Activated CD8-positive, alpha-beta memory T cell treated with anti-CD3 and anti-CD28 coated beads, Interleukin-2, amount 10 ng/mL, durations not matched to agents 7 days and 5 days (primary cell): ENCODE measurements around the gene ASB7. TPM values are rescaled to one million over a fixed set of nuclear protein-coding genes. Genes with fewer than 3 reads are reported as not detected.
A peak's percentile ranks its signal among the peaks of the same experiment; 100 is the strongest.

ENCODE experiments used
- ATAC-seq: fragments of 150-1000 bp; cut with Tn5 transposase; one replicate; pipeline ENCODE4 v1.10.0; 2021; ENCODE audit warnings: moderate library complexity
- CTCF ChIA-PET: fragments of 350-600 bp; sonication (Branson Sonifier 250); formaldehyde crosslinking; loops from one replicate; lab custom pipeline; 2021; ENCODE audit warnings: antibody characterized with exemption; lab: Charles Lee
- DNase-seq: peaks from one replicate; pipeline ENCODE4 v3.0.0-alpha.2; 2020
- H3K27ac Mint-ChIP-seq: one replicate; pipeline ENCODE4 v1.8.0; 2021; ENCODE audit warnings: mild to moderate bottlenecking, mixed read lengths
- H3K27me3 Mint-ChIP-seq: one replicate; pipeline ENCODE4 v1.8.0; 2021; ENCODE audit warnings: mixed read lengths
- H3K36me3 Mint-ChIP-seq: one replicate; pipeline ENCODE4 v1.8.0; 2021; ENCODE audit warnings: mild to moderate bottlenecking, mixed read lengths
- H3K4me1 Mint-ChIP-seq: one replicate; pipeline ENCODE4 v1.8.0; 2021; ENCODE audit warnings: mixed read lengths
- H3K4me3 Mint-ChIP-seq: one replicate; pipeline ENCODE4 v1.8.0; 2021; ENCODE audit warnings: mild to moderate bottlenecking, moderate library complexity, mixed read lengths
- H3K9me3 Mint-ChIP-seq: one replicate; pipeline ENCODE4 v1.8.0; 2022; ENCODE audit warnings: low read depth, mixed read lengths
- total RNA-seq, 2 experiments: library from RNA; stranded (reverse); gene quantifications; one replicate each; pipeline ENCODE4 v1.2.3, GENCODE V29; 2021

The ASB7 gene
- total RNA-seq, 2 experiments from 2014 or later, result 17.9 to 22.1 TPM

DNA sequence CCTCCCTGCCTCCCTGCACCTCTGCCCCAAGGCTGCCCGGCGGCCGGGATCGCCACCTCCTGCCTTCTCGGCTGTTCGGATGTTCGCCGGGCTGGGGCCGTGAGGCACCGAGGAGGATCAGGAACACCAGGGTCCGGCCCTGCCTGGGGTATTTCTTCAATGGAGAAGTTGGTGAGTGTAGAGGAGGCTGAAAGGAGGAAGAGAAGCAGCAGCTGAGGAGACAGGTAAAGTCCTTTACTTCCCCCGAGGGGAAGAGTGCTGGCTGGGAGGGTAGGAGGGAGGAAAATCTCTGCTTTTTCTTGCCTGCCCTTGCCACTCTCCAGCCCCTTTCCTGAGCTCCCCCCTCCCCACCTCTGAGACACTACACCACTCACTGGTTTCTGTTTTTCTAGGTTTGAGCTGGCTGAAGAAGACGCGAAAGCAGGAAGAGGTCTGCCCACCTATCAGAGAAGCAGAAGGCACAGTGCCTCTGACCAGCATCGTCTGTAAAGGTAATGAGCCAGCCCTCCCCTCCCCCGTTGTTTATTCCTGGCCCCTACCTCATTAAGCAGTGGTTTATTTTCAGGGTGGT lies 519 bp downstream of the ASB7 start:
- Mint-ChIP-seq H3K27ac (no peak overlapping the region), H3K9me3 (no peaks in the 10 kb centered on the region), H3K36me3 (peaks cover 27% of the 10 kb centered on the region), H3K4me1 (peaks cover 56% of the 10 kb centered on the region), H3K27me3 (no peaks in the 10 kb centered on the region), H3K4me3 (no peak overlapping the region)
- DNase-seq (peak; percentile 85), ATAC-seq (peak; percentile 50)
- CTCF ChIA-PET, result interaction anchor here (0.5 to 4.0 kb wide), 9 partner anchors 24 to 1408 kb away, joined by 3 to 31 read pairs (median 4); partner anchors contain the start of gene ADAMTS17

DNA sequence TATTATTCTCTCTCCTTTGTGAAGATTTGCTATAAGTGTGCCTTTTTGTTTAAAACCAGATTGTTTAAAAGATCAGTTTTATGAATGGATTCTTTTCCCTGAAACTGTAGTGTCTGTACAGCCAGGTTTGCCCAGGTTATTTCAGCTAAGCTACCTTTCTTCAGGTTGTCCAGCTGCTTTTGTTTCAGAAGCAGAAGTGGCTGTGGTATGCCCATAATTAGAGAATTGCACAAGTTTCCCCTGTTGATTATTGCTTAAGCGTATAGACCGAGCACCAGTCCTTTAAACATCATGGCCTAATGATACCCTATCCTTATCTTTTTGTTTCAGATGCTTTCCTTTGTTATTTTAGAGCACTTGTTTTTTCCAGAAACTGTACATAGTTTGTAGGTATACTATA lies 10.2 kb downstream of the ASB7 start:
- H3K4me3 Mint-ChIP-seq, result no peak overlapping the region
- no peaks in the 10 kb centered on the region for H3K9me3 Mint-ChIP-seq
- no peak for DNase-seq
- CTCF ChIA-PET, result no interaction called here
- no peak for ATAC-seq
- H3K27ac Mint-ChIP-seq, result no peak overlapping the region
- H3K27me3 Mint-ChIP-seq, result no peaks in the 10 kb centered on the region
- peaks cover 29% of the 10 kb centered on the region for H3K36me3 Mint-ChIP-seq
- peaks cover 2% of the 10 kb centered on the region for H3K4me1 Mint-ChIP-seq

DNA sequence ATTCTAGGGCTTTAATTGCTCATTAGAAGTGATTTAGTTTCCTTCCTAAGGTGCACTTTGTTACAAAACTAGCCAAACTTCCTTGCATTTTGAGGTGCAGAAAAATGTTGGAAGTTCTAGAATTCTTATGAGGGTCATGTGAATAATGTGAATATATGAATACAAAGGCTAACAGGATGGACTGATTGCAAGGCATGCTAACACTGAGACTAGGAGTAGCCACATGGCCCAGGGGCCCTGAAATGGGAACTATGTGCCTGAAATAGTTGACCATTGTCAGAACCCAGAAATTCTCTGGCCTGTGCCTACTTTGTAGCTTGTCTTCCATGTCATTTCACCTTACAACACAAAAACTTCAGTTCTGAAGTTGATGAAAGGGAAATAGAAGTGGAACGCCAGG lies 10.8 kb downstream of the ASB7 start:
- Mint-ChIP-seq H3K27me3 (no peaks in the 10 kb centered on the region), H3K36me3 (peaks cover 27% of the 10 kb centered on the region), H3K4me1 (no peaks in the 10 kb centered on the region), H3K9me3 (no peaks in the 10 kb centered on the region), H3K27ac (no peak overlapping the region), H3K4me3 (no peak overlapping the region)
- DNase-seq (no peak), ATAC-seq (no peak)
- CTCF ChIA-PET, result no interaction called here

DNA sequence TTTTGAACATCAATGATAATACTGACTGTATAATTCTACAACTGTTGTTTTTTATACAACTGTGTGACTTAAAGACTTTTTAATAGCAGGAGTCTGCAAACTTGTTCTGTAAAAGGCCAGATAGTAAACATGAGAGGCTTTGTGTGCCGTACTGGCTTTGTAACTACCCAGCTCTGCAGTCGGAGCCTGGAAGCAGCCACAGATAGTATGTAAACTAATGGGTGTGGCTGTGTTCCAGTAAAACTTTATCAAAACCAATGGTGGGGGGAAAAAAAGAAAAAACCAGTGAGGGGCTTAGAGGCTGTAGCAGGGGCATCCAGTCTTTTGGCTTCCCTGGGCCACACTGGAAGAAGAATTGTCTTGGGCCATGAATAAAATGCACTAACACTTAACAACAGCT lies 11.9 kb downstream of the ASB7 start:
- ATAC-seq (no peak), DNase-seq (no peak)
- CTCF ChIA-PET, result interaction anchor here (1.1 kb wide), 1 partner anchor 264 kb away, joined by 4 read pairs; no protein-coding TSS in a partner anchor
- H3K4me1 Mint-ChIP-seq, result no peaks in the 10 kb centered on the region
- H3K36me3 Mint-ChIP-seq, result peaks cover 34% of the 10 kb centered on the region
- H3K9me3 Mint-ChIP-seq, result no peaks in the 10 kb centered on the region
- no peak overlapping the region for H3K4me3 Mint-ChIP-seq
- H3K27ac Mint-ChIP-seq, result no peak overlapping the region
- no peaks in the 10 kb centered on the region for H3K27me3 Mint-ChIP-seq

DNA sequence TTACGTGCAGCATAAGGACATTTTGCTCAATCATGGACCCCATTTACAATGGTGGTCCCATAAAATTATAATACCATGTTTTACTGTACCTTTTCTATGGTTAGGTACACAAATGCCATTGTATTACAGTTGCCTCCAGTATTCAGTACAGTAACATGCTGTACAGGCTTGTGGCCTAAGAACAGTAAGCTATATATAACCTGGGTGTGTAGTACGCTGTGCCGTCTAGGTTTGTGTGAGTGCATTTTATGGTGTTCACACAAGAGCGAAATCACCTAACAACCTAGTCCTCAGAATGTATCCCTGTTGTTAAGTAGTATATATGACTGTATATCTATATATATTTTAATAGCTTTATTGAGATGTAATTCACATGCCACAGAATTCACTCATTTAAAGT lies 12.5 kb downstream of the ASB7 start:
- Mint-ChIP-seq H3K4me3 (no peak overlapping the region), H3K4me1 (no peaks in the 10 kb centered on the region)
- CTCF ChIA-PET, result interaction anchor here (0.6 to 1.3 kb wide), 4 partner anchors 9 to 674 kb away, joined by 3 to 4 read pairs (median 3); no protein-coding TSS in a partner anchor

DNA sequence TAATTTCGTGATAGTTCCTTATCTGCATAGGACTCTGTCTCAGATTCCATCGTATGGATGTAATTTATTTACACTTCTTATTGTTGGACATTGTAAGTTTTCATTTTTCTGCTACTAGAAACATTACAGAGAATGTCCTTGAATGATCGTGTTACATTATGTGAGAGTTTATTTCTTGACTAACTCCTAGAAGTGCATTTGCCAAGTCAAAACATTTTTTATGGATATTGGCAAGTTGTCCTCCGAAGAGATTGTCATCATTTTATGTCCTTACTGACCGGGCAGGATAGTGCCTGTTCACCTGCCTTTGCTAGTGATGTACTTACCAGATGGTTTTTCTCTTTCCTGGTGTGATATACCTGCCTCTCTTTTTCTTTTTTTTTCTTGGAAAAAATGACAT lies 13.4 kb downstream of the ASB7 start:
- H3K4me1 Mint-ChIP-seq, result no peaks in the 10 kb centered on the region
- DNase-seq, result no peak
- H3K27me3 Mint-ChIP-seq, result no peaks in the 10 kb centered on the region
- no peak overlapping the region for H3K27ac Mint-ChIP-seq
- no peak overlapping the region for H3K4me3 Mint-ChIP-seq
- CTCF ChIA-PET, result interaction anchor here (0.8 to 1.3 kb wide), 2 partner anchors 8 to 673 kb away, joined by 3 read pairs; no protein-coding TSS in a partner anchor
- peaks cover 34% of the 10 kb centered on the region for H3K36me3 Mint-ChIP-seq
- no peaks in the 10 kb centered on the region for H3K9me3 Mint-ChIP-seq
- no peak for ATAC-seq

More for the DNA sequence above, 12.5 kb downstream of the ASB7 start:
- Mint-ChIP-seq H3K36me3 (peaks cover 31% of the 10 kb centered on the region), H3K27me3 (no peaks in the 10 kb centered on the region), H3K9me3 (no peaks in the 10 kb centered on the region), H3K27ac (no peak overlapping the region)
- ATAC-seq (no peak), DNase-seq (no peak)

DNA sequence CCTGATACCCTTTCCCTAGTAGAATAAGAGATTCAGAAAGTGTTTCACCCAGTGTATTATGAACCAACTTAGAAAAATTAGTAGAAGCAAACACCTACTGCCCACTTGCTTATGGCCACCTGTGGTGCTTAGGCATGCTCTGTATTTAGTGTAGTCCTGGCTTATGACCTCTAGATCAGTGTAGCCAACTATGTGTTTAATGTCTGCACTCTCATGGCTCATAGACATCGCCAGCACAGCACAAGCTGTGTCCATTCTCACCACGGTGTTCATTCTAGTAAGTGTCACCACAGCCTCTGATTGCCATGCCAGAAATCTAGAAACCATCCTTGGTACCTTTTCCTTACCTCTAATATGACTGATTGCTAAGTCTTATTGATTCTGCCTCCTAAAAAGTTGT lies 14.3 kb downstream of the ASB7 start:
- Mint-ChIP-seq H3K9me3 (no peaks in the 10 kb centered on the region), H3K27ac (no peak overlapping the region), H3K36me3 (peaks cover 35% of the 10 kb centered on the region), H3K4me3 (no peak overlapping the region), H3K27me3 (no peaks in the 10 kb centered on the region), H3K4me1 (no peaks in the 10 kb centered on the region)
- CTCF ChIA-PET, result interaction anchor here (1.0 kb wide), 1 partner anchor 267 kb away, joined by 3 read pairs; no protein-coding TSS in a partner anchor
- DNase-seq, result no peak
- no peak for ATAC-seq

DNA sequence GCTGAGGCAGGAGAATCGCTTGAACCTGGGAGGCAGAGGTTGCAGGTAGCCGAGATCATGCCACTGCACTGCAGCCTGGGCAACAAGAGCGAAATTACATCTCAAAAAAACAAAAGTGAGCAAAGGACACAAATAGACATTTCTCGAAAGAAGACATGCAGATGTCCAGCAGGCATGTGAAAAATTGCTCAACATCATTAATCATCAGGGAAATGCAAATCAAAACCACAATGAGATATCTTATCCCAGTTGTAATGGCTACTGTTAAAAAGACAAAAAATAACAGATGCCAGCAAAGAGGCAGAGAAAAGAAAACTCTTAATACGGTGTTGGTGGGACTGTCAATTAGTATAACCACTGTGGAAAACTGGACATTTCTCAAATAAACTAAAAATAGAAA lies 20.9 kb downstream of the ASB7 start:
- CTCF ChIA-PET, result no interaction called here
- H3K4me3 Mint-ChIP-seq, result no peak overlapping the region
- ATAC-seq (no peak), DNase-seq (no peak)
- H3K27me3 Mint-ChIP-seq, result no peaks in the 10 kb centered on the region
- H3K36me3 Mint-ChIP-seq, result peaks cover 23% of the 10 kb centered on the region
- H3K4me1 Mint-ChIP-seq, result peaks cover 2% of the 10 kb centered on the region
- H3K27ac Mint-ChIP-seq, result no peak overlapping the region
- no peaks in the 10 kb centered on the region for H3K9me3 Mint-ChIP-seq

DNA sequence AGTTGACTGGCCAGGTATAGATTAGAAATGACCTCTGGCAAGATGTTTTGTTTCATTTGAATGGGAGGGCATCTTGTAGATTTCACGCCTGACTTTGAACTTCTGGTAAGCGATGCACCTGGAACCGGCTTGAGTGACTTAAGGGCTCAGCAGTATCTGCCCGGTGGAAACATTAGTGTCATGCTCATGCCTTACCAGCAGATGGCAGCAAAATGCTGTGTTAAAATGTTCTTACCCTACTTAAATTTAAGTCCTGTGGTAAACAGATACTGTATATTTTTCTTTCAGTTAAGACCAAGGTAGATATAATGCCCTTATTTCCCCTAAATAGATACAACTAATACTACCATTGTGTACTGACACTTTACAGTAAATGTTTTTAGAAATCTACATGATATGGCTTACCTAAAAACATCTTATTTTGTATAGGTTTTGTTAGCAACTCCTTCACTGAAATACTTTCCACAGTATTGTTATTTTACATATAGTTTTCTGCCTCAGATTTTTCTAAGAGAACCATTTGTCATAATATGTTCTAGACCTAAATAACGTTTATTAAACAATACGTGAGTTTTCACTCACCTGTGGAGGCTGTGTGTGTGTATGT lies 25.5 kb downstream of the ASB7 start:
- CTCF ChIA-PET, result interaction anchor here (1.0 to 1.5 kb wide), 5 partner anchors 19 to 380 kb away, joined by 3 to 18 read pairs (median 4); no protein-coding TSS in a partner anchor
- Mint-ChIP-seq H3K4me1 (peaks cover 2% of the 10 kb centered on the region), H3K4me3 (no peak overlapping the region), H3K27ac (no peak overlapping the region), H3K36me3 (peaks cover 9% of the 10 kb centered on the region), H3K9me3 (no peaks in the 10 kb centered on the region), H3K27me3 (no peaks in the 10 kb centered on the region)
- peak; percentile 89 for ATAC-seq
- DNase-seq, result peak; percentile 75

DNA sequence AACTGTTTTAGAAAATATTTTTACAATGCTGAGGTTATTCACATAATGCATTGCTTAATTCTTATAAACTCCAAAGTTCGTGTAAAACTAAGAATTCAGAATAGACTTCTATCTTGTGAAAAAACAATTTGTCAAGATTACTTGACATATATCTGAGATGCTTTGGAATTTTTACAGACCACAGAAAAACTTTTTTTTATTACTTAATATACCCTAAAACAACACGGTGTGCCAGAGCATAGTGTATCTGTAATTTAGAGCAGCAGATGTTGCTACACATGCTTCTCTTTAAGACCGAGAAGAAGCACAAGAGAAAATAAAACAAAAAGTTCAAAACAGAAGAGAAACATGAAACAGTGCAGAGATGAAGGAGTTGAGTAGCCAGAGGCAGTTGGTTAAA lies 26.4 kb downstream of the ASB7 start:
- Mint-ChIP-seq H3K9me3 (no peaks in the 10 kb centered on the region), H3K36me3 (peaks cover 9% of the 10 kb centered on the region), H3K27ac (no peak overlapping the region), H3K27me3 (no peaks in the 10 kb centered on the region), H3K4me1 (peaks cover 5% of the 10 kb centered on the region), H3K4me3 (no peak overlapping the region)
- CTCF ChIA-PET, result no interaction called here
- no peak for DNase-seq
- no peak for ATAC-seq

DNA sequence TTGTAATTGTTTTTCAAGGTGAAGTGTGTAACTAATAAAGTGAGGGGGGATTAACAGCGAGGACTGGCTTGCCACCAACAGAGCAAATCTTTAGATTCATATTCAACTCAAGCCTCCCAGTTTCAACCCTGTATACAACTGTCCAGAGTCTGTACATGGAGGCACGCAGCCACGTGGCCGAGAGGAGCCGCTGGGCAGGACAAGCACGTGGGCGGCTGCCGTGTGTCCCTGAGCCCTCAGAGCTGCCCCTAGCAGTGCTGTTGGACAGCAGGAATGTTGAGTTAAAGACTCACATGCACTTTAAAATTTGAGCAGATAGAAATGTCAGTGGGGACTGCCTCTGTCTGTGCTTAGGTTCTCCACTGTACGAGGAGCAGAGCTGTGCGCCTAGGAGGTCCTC lies 29.4 kb downstream of the ASB7 start:
- ATAC-seq (no peak), DNase-seq (no peak)
- peaks cover 9% of the 10 kb centered on the region for H3K36me3 Mint-ChIP-seq
- no peaks in the 10 kb centered on the region for H3K9me3 Mint-ChIP-seq
- CTCF ChIA-PET, result interaction anchor here (0.6 to 2.0 kb wide), 5 partner anchors 25 to 376 kb away, joined by 3 to 11 read pairs (median 3); partner anchors contain the start of gene ASB7
- no peaks in the 10 kb centered on the region for H3K27me3 Mint-ChIP-seq
- H3K4me3 Mint-ChIP-seq, result no peak overlapping the region
- H3K27ac Mint-ChIP-seq, result no peak overlapping the region
- peaks cover 6% of the 10 kb centered on the region for H3K4me1 Mint-ChIP-seq

DNA sequence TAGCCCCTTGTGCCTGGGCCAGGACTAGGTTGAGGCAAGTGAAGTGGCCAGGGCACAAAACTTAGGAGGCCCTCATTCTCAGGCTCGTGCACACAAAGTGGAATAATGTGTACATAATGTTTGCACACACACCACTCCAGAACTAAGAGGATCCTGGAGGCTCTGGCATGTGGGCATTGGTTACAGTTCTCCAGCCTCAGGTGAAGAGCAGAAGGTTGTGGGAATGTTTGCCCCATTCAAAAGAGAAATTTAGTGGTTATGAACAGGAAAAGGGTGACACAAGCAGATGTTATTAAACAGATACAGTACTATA lies 31.3 kb downstream of the ASB7 start:
- H3K36me3 Mint-ChIP-seq, result peaks cover 9% of the 10 kb centered on the region
- ATAC-seq, result no peak
- H3K4me1 Mint-ChIP-seq, result peaks cover 4% of the 10 kb centered on the region
- no peaks in the 10 kb centered on the region for H3K27me3 Mint-ChIP-seq
- H3K4me3 Mint-ChIP-seq, result no peak overlapping the region
- H3K27ac Mint-ChIP-seq, result no peak overlapping the region
- H3K9me3 Mint-ChIP-seq, result no peaks in the 10 kb centered on the region
- CTCF ChIA-PET, result interaction anchor here (1.0 kb wide), 1 partner anchor 374 kb away, joined by 3 read pairs; no protein-coding TSS in a partner anchor
- DNase-seq, result no peak

DNA sequence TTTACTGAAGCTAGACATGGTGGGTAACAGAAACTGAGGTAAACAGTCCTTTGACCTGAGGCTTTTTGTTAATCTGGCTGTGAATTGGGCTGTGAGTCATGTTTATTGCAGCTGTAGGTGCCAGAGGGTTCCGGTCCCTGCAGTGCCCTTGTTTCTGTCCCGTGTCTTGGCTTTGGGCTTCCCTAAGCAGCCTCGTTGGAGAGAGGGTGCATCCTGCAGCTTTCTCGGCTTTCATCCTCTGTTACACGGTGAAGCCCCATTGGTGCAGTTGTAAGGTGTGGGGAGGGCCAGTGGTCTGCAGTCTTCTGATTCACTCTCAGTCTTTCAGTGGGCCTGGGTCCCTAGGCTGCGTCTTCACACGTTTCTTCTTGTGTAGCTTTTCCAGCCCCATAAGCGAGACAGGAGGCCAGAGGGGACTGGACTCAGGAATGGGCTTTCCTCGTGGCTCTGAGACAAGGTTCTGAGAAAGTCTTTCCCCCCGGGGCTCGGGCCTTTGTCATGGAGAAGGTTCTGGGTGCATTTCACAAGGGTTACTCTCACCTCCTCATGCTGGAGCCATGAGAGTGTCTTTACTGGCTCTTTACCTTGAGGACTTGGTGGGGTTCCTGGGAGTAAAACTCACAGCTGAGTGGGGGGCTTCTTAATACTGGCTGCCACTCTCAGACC lies 33.1 kb downstream of the ASB7 start:
- H3K27ac Mint-ChIP-seq, result no peak overlapping the region
- DNase-seq (no peak), ATAC-seq (no peak)
- H3K9me3 Mint-ChIP-seq, result no peaks in the 10 kb centered on the region
- no peaks in the 10 kb centered on the region for H3K27me3 Mint-ChIP-seq
- H3K36me3 Mint-ChIP-seq, result no peaks in the 10 kb centered on the region
- CTCF ChIA-PET, result interaction anchor here (0.5 to 0.6 kb wide), 2 partner anchors 35 to 62 kb away, joined by 3 read pairs; no protein-coding TSS in a partner anchor
- H3K4me1 Mint-ChIP-seq, result peaks cover 4% of the 10 kb centered on the region
- H3K4me3 Mint-ChIP-seq, result no peak overlapping the region
